Measurements from ENCODE around the gene EIF4G3.
"Not testable (repeated sequence)": the region's sequence is repeated elsewhere in the genome, so short reads cannot be mapped to it uniquely, and the experiment has no call there.

DNA sequence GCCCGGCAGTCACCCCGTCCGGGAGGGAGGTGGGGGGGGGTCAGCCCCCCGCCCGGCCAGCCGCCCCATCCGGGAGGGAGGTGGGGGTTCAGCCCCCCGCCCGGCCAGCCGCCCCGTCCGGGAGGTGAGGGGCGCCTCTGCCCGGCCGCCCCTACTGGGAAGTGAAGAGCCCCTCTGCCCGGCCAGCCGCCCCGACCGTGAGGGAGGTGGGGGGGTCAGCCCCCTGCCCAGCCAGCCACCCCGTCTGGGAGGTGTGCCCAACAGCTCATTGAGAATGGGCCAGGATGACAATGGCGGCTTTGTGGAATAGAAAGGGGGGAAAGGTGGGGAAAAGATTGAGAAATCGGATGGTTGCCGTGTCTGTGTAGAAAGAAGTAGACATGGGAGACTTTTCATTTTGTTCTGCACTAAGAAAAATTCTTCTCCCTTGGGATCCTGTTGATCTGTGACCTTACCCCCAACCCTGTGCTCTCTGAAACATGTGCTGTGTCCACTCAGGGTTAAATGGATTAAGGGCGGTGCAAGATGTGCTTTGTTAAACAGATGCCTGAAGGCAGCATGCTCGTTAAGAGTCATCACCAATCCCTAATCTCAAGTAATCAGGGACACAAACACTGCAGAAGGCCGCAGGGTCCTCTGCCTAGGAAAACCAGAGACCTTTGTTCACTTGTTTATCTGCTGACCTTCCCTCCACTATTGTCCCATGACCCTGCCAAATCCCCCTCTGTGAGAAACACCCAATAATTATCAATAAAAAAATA lies 152.4 kb downstream of the EIF4G3 start:
- not testable (repeated sequence) for TF ChIP-seq POLR2A, CTCF, EP300 (IDR thresholded peaks at IDR 0.05)
